Fibroblast of the aortic adventitia (primary cell): ENCODE results near the gene BMP7. TPM values are rescaled to one million over a fixed set of nuclear protein-coding genes. Genes with fewer than 3 reads are reported as not detected.

Experiments used
- DNase-seq: peaks from one replicate; pipeline ENCODE4 v3.0.0-alpha.2; 2010; ENCODE audit warnings: low read depth
- H3K4me3 ChIP-seq: 2 replicates; pipeline ENCODE4 v1.5.1; 2011; ENCODE audit warnings: low read depth, mild to moderate bottlenecking, control low read depth, low read length, moderate library complexity
- total RNA-seq: library from RNA; depleted of rRNA; stranded (reverse); fragments of >200 nt; gene quantifications from 2 replicates; pipeline ENCODE4 v1.2.3, GENCODE V29; 2012; ENCODE audit warnings: low replicate concordance
- TF ChIP-seq, protein P1 (sequence below): IDR thresholded peaks from 2 replicates; pipeline ENCODE4 v1.5.1; 2011; ENCODE audit warnings: mild to moderate bottlenecking, low read length, control low read depth, inconsistent platforms; ENCODE audit not compliant: insufficient read depth

Gene BMP7
- total RNA-seq, 1 donor: not detected

DNA sequence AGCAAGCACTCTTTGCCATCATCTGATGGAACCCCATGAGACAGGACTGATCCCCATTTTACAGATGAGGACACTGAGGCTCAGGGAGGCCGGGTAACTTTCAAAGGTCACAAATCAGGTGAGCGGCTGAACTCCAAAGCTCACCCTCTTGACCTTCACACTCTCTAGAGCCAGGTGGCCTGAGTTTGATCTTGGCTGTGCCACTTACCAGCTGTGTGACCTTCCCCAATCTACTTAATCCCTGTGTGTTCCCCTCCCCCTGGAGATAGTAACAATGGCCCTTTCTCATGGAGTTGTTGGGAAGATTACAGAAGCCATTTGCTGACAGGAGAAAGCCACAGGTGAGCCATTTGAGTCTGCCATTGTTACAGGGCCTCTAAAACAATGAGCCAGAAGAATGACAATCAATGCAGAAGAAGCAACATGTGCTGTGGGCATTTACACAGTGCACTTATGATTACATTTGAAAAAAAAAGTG is 34.5 kb downstream of the BMP7 start:
- no peak overlapping the region for H3K4me3 ChIP-seq
- DNase-seq: no peak
- TF ChIP-seq, protein P1, sequence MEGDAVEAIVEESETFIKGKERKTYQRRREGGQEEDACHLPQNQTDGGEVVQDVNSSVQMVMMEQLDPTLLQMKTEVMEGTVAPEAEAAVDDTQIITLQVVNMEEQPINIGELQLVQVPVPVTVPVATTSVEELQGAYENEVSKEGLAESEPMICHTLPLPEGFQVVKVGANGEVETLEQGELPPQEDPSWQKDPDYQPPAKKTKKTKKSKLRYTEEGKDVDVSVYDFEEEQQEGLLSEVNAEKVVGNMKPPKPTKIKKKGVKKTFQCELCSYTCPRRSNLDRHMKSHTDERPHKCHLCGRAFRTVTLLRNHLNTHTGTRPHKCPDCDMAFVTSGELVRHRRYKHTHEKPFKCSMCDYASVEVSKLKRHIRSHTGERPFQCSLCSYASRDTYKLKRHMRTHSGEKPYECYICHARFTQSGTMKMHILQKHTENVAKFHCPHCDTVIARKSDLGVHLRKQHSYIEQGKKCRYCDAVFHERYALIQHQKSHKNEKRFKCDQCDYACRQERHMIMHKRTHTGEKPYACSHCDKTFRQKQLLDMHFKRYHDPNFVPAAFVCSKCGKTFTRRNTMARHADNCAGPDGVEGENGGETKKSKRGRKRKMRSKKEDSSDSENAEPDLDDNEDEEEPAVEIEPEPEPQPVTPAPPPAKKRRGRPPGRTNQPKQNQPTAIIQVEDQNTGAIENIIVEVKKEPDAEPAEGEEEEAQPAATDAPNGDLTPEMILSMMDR: no peak

DNA sequence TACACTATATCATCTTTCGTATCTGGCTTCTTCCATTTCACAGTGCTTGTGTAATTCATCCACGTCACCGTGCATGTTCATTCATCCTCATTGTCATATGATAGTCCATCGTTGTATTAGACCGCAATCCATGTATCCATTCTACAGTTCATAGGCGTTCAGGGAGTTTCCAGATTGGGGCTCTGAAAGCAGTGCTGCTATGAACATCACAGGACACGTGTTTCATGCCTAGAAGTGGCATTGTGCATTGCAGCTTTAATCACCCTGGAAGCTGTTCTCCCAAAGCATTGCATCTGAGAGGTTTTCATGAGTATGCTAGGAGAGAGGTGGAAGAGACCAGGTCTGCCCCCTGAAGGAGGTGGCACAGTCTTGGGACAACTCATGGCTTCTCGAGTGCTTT is 35.3 kb downstream of the BMP7 start:
- DNase-seq: no peak
- TF ChIP-seq, protein P1: no peak
- H3K4me3 ChIP-seq: no peak overlapping the region

DNA sequence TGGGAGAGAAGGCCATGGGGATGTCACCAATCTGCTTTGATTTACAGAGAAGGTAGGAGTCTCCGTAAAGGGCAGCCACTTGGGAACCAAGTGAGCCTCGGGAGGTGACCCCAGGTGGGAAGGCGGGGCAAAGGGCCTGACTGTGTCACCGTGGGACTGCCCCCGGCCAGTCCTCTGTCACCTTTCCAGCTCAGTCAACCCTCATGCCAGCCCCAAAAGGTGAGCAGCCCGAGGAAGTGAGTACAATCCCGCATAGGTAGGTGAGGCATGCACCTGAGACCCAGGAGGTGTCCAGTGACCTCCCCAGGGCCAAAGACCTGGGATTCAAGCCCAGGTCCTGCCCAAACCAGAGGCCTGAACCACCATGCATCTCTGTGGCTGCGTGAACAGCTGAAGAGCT is 36.2 kb downstream of the BMP7 start:
- DNase-seq: no peak
- no peak overlapping the region for H3K4me3 ChIP-seq
- TF ChIP-seq, protein P1: no peak

DNA sequence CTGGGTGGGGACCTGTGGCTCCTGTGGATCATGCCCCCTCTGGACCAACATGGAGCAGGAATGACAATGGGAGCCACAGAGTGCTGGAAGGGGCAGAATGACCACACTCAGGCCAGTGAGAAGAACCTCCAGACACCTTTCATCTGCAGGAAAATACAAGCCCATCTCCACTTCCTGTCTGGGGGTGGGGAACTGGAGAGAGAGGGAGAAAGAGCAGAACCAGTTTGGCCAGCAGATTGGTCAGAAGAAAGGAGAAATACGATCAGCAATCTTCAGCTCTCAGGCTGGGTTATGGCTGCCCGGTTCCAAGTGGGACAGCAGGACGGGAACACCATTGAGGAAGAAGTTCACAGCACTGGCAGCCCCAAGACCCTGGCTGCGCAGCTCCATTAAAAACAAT is 37.0 kb downstream of the BMP7 start:
- DNase-seq: no peak
- TF ChIP-seq, protein P1: no peak
- no peak overlapping the region for H3K4me3 ChIP-seq

DNA sequence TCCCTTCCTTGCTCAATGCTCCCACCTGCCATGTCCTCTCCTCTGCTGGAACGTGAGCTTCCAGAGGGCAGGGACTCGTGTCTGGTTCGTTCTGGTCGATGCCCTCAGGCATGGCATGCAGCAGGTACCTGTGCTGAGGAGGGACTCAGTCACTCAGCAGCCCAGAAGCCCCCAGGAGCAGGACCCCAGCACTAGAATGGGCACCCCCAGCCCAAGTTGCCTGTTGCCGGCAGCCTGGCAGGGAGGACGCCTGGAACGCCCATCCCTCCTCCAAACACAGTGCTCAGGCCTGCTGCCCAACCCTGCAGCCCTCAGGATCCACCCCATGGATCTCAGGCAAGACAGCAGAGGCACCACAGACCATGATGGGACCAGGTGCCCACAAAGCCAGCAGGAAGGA is 40.6 kb downstream of the BMP7 start:
- no peak for DNase-seq
- TF ChIP-seq, protein P1: no peak
- H3K4me3 ChIP-seq: no peak overlapping the region

DNA sequence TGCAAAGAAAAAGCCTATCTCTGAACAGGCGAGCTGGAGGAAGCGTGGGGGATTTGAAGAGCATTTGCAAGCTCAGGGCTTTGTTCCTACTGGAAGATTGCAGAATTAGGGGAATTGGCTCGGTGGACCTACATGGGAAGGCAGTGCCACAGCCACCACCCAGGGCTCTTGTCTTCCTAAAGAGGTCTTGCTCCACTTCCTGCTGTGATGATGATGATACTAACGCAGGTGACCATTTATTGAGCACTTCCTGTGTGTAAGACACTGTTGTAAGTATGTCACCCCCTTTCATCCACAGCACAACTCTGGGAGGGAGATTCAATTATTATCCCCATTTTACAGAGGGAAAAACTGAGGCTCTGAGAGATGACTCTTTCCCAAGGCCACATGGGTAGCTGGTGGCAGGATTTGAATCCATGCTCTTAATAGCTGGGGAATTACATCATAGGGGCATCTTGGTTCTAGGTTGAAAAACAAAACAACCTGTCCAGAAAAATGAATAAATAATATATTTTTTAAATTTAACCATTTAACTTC is 41.2 kb downstream of the BMP7 start:
- no peak for DNase-seq
- H3K4me3 ChIP-seq: no peak overlapping the region
- TF ChIP-seq, protein P1: no peak

DNA sequence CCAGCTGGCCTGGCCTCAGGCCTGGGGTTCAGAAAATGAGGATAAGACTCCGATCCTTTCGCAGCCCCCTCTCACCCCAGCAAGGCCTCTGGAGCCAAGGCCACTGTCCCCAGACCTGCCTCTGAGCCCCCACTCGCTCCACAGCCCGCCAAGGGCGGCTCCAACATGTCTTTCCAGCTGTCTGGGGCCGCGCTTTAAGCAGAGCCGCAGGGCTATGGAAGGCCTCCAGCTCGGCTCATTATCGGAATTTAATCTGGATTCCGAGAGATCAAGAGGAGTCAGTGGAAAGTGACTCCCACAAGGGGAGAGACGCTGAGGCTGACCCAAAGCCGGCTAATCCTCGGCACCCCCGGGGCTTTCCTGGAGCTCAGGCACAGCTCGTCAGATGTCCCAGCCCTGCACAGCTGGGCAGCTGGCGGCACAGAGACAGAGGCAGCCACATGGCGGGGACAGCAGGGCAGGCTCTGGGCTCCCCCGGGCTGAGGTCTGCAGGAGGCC is 41.8 kb downstream of the BMP7 start:
- no peak for DNase-seq
- no peak overlapping the region for H3K4me3 ChIP-seq
- TF ChIP-seq, protein P1: no peak
